HG03558 (cell line): ENCODE measurements around the gene COL18A1.
"Not testable (repeated sequence)": the region's sequence is repeated elsewhere in the genome, so short reads cannot be mapped to it uniquely, and the experiment has no call there.

Experiments used
- ATAC-seq: cut with Tn5 transposase; IDR thresholded peaks from one replicate; pipeline ENCODE4 v1.9.1; 2021; ENCODE audit warnings: moderate number of reproducible peaks; ENCODE audit not compliant: unreplicated experiment; ENCODE audit errors: extremely low read depth

The COL18A1 gene

DNA sequence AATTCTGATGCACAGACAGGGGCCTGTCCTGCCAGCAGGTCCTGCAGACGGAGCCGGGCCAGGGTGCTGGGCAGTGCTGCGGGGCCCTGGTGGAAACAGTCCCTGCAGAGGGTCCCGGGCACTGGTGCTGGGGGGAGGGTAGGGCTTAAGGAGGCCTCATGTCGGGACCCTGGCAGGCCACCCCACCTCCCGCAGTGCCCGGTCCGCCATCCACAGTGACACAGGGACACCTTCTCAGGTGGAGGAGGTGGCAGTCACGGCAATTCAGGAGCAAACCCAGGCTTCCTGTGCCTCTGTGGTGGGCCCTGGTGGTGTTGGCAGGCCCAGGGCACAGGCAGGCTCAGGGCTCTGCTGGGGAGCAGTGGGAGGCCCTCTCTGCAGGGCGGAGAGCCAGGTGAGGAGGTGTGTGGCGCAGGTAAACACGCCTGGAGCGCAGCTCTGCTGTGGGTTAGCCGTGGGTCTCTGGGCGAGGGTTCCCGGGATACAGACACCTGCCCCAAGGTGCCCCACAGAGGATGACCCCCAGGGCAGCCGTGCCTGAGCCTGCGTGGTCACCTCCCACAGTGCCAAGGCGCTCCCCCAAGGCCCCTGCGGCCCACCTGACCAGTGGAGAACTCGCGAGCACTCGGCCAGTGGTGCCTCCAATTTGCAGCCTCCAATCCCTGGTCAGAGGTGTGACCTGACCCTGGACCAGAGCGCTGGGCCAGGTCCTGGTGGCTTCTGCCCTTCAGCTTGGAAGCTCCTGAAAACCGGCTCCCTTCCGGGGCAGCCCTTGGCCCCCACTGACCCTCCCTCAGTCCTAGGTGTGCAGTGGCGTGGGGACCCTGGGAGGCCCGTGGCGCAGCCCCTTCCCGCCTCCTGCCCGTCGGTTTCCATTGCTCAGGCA is 19.2 kb downstream of the COL18A1 start:
- no peak for ATAC-seq

- no peak for ATAC-seq
These were observed 20.2 kb downstream of the COL18A1 start for GRCh38 chr21:45424854-45425795.

- ATAC-seq: no peak
These were observed 22.6 kb downstream of the COL18A1 start for GRCh38 chr21:45427331-45428271.

GRCh38 chr21:45428534-45428933 is 23.6 kb downstream of the COL18A1 start:
- no peak for ATAC-seq

DNA sequence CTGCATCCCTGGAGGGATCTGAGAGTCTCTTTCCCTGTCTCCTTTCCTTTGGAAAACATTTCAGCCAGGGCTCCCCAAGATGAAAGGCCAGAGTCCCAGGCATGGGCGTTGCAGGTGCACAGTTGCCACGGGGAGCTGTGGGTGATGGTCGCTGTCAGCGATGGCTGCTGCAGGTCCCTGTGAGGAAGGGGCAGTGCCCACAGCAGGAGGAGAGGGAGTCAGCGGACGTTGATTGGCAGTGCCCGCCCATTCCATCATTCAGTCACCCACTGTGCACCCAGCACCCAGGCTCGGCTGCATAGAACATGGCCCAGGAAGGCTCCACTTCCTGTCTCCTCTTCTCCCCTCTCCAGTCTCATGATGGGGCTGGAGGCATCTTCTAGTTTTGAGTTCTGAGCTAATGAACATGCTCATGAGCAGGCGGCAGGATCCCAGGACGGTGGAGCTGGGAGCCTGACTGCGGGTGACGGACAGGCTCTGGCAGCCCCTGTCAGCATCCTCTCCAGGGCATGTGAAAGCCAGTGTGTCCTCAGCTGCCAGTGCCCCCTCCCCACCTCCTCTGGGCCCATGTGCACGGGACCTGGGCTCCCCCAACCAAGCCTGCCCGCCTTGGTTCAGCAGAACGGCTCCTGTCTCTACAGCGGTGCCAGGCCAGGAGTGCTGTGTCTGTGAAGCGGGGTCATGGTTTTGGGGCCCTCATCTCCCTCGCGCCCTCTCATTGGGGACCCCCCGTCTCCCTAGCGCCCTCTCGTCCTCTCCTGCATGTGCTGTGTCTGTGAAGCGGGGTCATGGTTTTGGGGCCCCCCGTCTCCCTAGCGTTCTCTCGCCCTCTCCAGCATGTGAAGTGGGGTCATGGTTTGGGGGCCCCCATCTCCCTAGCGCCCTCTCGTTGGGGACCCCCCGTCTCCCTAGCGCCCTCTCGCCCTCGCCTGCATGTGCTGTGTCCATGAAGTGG is 24.5 kb downstream of the COL18A1 start:
- no peak for ATAC-seq

- no peak for ATAC-seq
These were observed 25.8 kb downstream of the COL18A1 start for GRCh38 chr21:45430521-45431501.

DNA sequence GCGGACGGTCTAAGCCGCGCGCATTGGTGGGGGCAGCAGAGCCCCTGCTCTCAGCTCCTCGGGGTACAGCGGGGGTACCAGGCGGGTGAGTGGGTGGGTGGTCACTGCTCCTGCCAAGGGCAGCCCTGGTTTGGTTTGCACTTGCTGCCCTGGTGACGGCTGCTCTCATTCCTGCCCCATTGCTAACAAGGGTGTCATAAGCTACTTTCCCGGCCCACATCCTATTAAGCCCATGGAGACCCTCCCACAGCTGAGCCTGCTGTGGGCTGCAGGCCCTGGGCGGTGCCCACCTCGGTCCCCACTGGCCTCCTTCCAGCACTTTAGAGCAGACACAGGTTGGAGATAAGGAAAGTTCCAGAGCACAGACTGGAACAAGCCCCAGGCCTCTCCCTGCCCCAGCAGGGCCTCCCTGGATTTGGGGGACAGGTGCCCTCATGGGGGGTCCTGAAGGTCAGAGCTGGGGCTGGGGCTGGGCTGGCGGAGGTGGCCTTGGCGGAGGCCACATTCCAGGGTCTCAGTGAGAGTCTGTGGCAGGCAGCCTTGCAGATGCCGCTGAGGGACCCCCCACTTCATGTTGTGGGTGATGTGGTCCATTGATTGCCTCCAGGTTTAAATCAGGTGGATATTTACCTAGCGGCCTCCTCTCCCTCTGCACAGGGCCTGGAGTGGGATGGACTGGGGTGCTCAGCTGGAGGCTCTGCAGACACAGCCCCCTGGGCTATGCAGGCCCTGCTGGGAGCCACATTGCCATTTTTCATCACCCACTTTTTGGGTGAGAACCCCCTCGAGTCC is 27.0 kb downstream of the COL18A1 start:
- no peak for ATAC-seq

DNA sequence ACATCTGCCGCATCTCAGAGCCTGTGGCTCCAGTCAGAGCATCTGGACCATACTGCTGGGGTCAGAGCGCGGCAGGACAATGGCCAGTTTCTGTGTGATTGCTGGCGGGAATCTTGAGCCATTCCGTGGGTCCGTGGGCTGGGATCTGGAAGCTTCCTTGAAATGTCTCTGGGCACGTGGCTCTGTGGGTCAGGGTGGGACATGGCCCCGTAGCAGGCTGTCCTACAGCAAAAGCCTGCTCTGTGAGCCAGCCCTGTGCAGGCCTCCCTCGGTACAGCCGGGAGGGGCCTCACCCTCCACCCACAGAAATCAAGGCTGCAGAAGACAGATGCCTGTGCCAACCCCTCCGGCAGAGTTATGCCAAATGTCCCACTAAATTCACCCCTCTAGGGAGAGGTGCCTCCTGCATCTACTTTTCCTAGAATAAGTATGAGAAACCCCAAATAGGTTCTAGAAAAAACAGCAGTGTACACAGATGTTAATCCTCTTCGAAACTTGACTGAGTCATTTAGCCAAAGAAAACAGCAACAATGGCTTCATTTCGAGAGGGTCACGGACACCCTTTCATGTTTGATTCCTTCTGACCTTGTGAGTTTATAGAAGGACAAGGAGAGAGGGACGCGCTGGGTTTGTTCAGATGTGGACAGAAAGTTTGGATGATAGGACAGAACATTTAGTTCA is 27.8 kb downstream of the COL18A1 start:
- ATAC-seq: no peak

DNA sequence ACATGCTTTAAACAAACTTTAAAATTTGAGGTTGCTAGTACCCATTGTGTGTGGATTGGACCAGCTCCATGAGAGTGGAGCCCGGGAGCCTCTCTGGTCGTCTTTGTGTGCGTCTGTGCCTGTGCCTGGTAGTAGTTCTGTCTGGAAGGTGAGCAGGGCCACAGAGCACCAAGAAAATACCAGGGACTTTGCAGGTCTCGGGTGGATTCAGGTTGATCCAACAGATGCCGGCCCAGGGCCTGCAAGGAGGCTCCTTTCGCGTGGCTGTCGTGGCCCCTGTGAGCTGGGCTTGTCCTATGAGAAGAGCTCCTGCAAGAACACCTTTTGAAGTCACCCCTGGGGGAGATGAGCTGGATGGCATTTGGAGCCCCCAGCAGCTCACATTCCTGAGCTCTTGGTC is 28.3 kb downstream of the COL18A1 start:
- no peak for ATAC-seq

DNA sequence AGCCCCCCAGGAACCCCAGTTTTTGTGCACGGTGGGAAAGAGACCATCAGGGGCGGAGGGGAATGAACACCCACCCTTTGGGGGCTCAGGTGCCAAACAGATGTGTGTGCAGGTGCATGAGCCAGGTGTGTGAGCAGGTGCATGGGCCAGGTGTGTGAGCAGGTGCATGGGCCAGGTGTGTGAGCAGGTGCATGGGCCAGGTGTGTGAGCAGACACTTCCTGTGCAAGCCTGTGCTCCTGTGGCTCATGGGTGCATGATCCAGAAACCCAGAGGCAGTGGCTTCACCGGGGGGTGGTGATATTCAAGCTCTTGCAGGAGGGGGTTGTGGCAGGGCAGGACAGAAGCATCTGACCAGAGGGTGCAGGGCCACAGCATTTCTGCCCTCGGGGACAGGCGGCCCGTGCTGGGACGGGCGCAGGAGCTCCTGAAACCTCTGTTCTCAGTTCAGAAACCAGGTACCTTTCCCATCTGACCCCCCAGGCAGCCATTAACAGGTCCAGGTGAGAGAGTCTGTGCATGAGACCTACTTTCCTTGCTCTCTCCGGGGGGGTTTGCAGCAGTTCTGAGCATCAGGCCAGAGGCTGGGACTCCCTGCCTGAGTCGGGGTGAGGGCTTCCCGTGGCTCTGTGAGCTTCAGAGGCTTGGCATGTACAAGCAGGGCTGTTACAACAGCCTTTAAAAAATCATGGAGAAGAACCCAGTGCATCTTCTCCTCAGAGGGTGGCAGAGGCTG is 29.1 kb downstream of the COL18A1 start:
- ATAC-seq: no peak

DNA sequence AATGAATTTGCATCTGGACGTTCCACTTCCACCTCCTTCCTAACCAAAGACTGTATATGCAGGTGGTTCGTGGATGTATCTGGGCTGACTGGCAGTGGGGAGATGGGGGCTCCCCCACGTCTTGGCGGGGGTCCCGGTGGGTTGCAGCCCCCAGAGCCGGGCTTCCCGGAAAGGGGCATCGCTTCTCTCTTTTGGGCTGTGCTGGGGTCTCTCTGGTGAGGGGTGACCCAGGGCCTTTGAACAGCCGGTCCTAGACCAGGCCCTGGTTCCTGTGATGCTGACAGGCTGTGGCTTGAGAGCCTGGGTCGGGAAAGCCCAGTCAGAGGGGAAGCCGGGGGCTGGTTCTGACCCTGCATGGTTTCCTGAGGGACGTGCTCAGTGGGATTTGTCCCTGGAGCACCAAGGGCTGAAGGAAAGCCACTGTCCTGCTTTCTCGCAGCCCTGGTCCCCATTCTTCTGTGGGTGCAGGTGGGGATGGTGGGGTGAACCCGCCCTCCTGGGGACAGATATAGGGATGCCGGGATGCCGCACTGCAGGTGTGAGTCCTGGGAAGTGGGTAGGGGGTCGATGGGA is 29.8 kb downstream of the COL18A1 start:
- no peak for ATAC-seq

DNA sequence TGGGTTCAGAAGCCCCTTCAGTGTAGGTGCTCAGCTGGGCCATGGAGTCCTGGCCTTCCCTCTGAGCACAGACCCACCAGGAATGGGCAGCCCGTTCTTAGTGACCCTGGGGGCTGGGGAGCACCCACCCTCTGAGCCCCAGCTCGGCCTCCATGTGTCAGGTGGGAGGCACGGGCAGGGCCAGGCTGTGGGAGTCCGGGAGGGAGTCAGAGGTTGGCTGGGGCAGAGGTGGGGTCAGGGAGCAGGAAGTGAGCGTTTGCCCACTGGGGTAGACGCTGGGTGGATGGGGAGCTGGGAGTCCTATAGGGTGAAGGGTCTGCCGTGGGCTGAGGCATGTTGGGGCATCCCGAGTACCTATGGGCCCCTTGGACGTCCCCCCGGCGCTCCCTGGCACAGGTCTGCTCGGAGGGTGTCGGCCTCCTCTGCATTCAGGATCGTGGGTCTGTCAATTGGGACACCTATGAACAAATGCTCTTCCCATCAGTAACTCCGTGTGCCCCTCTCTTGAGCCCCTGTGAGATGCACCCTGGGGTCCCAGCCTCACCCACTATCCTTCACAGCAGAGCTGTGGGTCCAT is 30.5 kb downstream of the COL18A1 start:
- ATAC-seq: no peak

- no peak for ATAC-seq
These were observed 31.5 kb downstream of the COL18A1 start for GRCh38 chr21:45436351-45437065.

- ATAC-seq: not testable (repeated sequence)
These were observed 32.9 kb downstream of the COL18A1 start for GRCh38 chr21:45437844-45438243.
